ENCODE data around the gene METTL2B. TPM values are rescaled to one million over a fixed set of nuclear protein-coding genes. Genes with fewer than 3 reads are reported as not detected.

The METTL2B gene
- total RNA-seq, 6 donors from 2014 or later, result 17.8 to 24.5 (median 21.2) TPM

DNA sequence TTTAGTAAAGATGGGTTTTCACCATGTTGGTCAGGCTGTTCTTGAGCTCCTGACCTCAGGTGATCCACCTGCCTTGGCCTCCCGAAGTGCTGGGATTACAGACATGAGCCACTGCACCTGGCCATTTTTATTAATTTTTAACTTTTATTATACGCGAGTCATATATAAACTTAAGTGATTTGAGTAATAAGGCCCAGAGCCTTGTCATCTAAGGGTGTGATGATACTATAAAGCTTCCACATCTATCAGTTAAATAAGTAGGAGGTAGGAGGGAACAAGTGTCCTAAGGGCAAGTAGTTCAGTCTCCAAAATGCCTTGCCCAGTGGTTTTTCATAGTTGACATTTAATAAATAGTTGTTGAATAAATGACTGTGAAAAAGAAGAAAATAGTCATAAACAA, 34.2 kb upstream of the METTL2B start:
- H3K36me3 ChIP-seq, result no peaks in the 10 kb centered on the region
- H3K4me3 ChIP-seq, result no peak overlapping the region
- H3K9me3 ChIP-seq, result no peaks in the 10 kb centered on the region
- no peaks in the 10 kb centered on the region for H3K27me3 ChIP-seq
- 93% methylated on average over 3 of the region's 3 CpGs for WGBS, 2 donors
- no peak for ATAC-seq (ENCODE audit: low FRiP score in 2 of 2)
- no peak for TF ChIP-seq POLR2AphosphoS5 (IDR thresholded peaks at IDR 0.05)
- no peak for TF ChIP-seq EP300 (IDR thresholded peaks at IDR 0.05)
- TF ChIP-seq CTCF (IDR thresholded peaks at IDR 0.05), result no peak
- no peak for TF ChIP-seq POLR2A (IDR thresholded peaks at IDR 0.05)
- no peak for DNase-seq
- H3K4me1 ChIP-seq, result no peaks in the 10 kb centered on the region
- no peak overlapping the region for H3K27ac ChIP-seq

GRCh38 chr7:128443831-128444600, 32.5 kb upstream of the METTL2B start:
- DNase-seq, result no peak
- Histone ChIP-seq H3K27ac (no peak overlapping the region), H3K9me3 (no peaks in the 10 kb centered on the region), H3K4me3 (no peak overlapping the region), H3K4me1 (no peaks in the 10 kb centered on the region), H3K36me3 (no peaks in the 10 kb centered on the region), H3K27me3 (no peaks in the 10 kb centered on the region)
- WGBS, 2 donors, result 76 to 83% methylated on average over 5 to 7 of the region's 7 CpGs
- peak in 1 of 2 donors; percentile 34 for ATAC-seq (ENCODE audit: low FRiP score in 2 of 2)
- TF ChIP-seq POLR2AphosphoS5 (IDR thresholded peaks at IDR 0.05) (no peak), EP300 (IDR thresholded peaks at IDR 0.05) (no peak), CTCF (IDR thresholded peaks at IDR 0.05) (no peak), POLR2A (IDR thresholded peaks at IDR 0.05) (no peak)

- Histone ChIP-seq H3K4me3 (no peak overlapping the region), H3K9me3 (no peaks in the 10 kb centered on the region), H3K27ac (no peak overlapping the region), H3K36me3 (no peaks in the 10 kb centered on the region), H3K4me1 (no peaks in the 10 kb centered on the region), H3K27me3 (no peaks in the 10 kb centered on the region)
- no peak for DNase-seq
- TF ChIP-seq EP300 (IDR thresholded peaks at IDR 0.05) (no peak), CTCF (IDR thresholded peaks at IDR 0.05) (no peak), POLR2A (IDR thresholded peaks at IDR 0.05) (no peak), POLR2AphosphoS5 (IDR thresholded peaks at IDR 0.05) (no peak)
- no peak for ATAC-seq (ENCODE audit: low FRiP score in 2 of 2)
- WGBS, 2 donors, result 54 to 73% methylated on average over 3 to 5 of the region's 5 CpGs
Observed at GRCh38 chr7:128446306-128446705, 30.2 kb upstream of the METTL2B start.

- no peak overlapping the region for H3K4me3 ChIP-seq
- H3K9me3 ChIP-seq, result no peaks in the 10 kb centered on the region
- H3K36me3 ChIP-seq, result no peaks in the 10 kb centered on the region
- H3K27me3 ChIP-seq, result no peaks in the 10 kb centered on the region
- 69 to 92% methylated on average over 3 to 4 of the region's 4 CpGs for WGBS, 2 donors
- DNase-seq (no peak), ATAC-seq (ENCODE audit: low FRiP score in 2 of 2) (no peak)
- TF ChIP-seq POLR2AphosphoS5 (IDR thresholded peaks at IDR 0.05) (no peak), CTCF (IDR thresholded peaks at IDR 0.05) (no peak), EP300 (IDR thresholded peaks at IDR 0.05) (no peak), POLR2A (IDR thresholded peaks at IDR 0.05) (no peak)
- H3K4me1 ChIP-seq, result no peaks in the 10 kb centered on the region
- no peak overlapping the region for H3K27ac ChIP-seq
Observed at GRCh38 chr7:128447941-128448564, 28.5 kb upstream of the METTL2B start.
